GM19239 (cell line): ENCODE measurements around the gene ABCA3.

Experiments
- DNase-seq: peaks from one replicate; pipeline ENCODE4 v3.0.0; 2011; ENCODE audit warnings: low spot score; ENCODE audit not compliant: insufficient read length
- FAIRE-seq: peaks from 2 replicates; lab custom pipeline; 2011; peaks lifted over from hg19 to GRCh38; lab: Jason Lieb, UNC

The ABCA3 gene

DNA sequence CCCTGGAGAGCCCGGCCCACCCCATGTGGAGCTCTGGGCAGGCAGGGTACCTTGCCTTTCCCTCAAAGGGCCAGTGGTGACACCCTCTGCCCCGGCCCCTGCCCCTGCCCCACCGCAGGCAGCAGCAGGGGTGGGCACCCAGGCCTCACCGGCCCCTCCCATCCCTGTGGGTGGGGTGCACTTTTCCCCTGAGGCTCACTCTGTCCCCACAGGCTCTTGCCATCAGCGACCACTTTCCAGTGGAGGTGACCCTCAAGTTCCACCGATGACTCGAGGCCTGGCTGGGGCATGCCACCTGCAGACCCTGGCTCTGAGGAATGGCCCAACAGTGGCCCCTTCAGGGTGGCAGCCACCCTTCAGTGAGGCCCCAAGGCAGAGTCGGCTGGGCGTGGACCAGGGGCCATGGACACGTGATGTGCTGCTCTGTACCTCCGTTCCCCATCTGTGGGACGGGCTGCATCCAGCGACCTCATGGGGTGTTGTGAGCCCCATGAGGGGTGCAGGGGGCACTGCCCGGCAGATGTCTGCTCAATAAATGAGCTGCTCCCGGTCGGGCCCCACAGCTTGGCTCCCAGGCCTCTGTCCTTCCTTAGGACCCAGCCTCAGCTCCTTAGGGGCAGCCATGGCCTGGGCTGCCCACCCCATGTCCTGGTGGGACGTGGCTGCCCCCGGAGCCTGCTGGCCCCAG, 102.2 kb downstream of the ABCA3 start:
- FAIRE-seq (no peak), DNase-seq (no peak)

DNA sequence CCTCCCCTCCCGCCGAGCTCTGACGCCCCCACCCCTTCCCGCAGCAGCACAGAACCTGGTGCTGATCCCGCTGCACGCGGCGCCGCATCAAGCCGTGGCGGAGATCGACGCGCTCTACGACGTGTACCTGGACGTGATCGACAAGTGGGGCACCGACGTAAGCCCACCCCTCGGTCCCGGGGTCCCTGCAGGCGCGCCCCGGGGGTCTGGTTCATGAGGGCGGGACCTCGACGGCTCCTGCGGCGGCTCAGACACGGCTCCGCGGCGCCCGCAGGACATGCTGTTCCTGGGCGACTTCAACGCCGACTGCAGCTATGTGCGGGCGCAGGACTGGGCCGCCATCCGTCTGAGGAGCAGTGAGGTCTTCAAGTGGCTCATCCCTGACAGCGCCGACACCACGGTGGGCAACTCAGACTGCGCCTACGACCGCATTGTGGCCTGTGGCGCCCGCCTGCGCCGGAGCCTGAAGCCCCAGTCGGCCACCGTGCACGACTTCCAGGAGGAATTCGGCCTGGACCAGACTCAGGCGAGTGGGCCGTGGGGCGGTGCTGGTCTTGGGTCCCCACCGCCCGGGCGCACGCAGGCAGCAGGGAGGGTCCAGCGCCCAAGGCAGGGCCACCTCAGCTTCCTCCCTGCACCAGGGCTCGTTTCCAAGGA, 102.9 kb downstream of the ABCA3 start:
- DNase-seq, result no peak
- FAIRE-seq, result no peak

- DNase-seq, result no peak
- FAIRE-seq, result no peak
Measured at GRCh38 chr16:2237102-2237482, 103.4 kb downstream of the ABCA3 start.

GRCh38 chr16:2236337-2237101, 104.0 kb downstream of the ABCA3 start, which contains the start of gene DNASE1L2:
DNASE1L2 (plus strand) TSS chr16:2236444; CDS start chr16:2236817, 373 bp downstream.
- no peak for DNase-seq
- FAIRE-seq, result no peak

GRCh38 chr16:2235695-2236336, 104.7 kb downstream of the ABCA3 start:
- FAIRE-seq (no peak), DNase-seq (no peak)

GRCh38 chr16:2235234-2235651, 105.3 kb downstream of the ABCA3 start:
- DNase-seq (no peak), FAIRE-seq (no peak)

DNA sequence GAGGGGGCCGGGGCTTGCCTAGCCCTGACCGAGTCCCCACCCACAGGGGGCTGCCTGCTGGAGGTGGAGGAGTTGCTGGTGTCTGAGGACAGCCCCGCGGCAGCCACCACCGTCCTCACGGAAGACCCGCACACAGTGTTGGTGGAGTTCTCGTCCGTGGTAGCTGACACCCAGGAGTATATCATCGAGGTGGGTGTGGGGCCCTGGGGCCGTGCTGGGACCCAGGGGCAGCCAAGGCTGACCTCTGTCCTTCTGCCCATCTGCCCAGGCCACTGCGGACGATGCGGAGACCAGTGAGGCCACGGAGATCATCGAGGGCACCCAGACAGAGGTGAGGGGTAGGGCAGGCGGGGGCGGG, 105.7 kb downstream of the ABCA3 start:
- DNase-seq (no peak), FAIRE-seq (no peak)

- FAIRE-seq, result no peak
- DNase-seq, result no peak
Measured at GRCh38 chr16:2233872-2234812, 106.4 kb downstream of the ABCA3 start.

DNA sequence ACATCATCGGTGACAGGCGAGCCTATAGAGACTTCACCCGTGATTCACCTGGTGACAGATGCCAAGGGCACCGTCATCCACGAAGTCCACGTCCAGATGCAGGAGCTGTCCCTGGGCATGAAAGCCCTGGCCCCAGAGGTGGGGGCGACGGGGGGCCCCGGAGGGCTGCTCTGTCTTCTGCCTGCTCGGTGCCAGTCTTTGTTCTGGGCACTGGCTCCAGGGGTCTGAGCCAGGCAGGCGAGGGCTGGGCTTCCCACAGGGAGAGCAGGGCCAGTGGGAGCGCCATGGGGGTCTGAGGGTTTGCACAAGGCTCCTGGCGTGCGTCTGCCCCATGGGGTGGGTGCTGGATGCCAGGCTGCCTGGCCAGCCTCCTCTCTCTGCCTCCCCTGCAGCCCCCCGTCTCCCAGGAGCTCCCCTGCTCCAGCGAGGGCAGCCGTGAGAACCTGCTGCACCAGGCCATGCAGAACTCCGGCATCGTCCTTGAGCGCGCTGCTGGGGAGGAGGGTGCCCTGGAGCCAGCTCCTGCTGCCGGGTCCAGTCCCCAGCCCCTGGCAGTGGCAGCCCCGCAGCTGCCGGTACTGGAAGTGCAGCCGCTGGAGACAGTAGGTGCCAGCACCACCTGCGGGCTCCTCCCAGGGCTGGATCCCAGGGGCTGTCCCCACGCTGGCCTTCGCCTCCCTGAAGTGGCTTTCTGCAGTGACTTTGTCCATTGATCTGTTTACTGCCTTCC, 107.3 kb downstream of the ABCA3 start:
- no peak for FAIRE-seq

GRCh38 chr16:2232094-2232990, 108.2 kb downstream of the ABCA3 start:
- FAIRE-seq, result no peak
- DNase-seq, result no peak

More for the DNA sequence above, 107.3 kb downstream of the ABCA3 start:
- no peak for DNase-seq

- DNase-seq, result no peak
- FAIRE-seq, result no peak
Measured at GRCh38 chr16:2231016-2231931, 109.3 kb downstream of the ABCA3 start.

- FAIRE-seq (no peak), DNase-seq (no peak)
Measured at GRCh38 chr16:2230376-2230775, 110.2 kb downstream of the ABCA3 start.

GRCh38 chr16:2229632-2230250, 110.8 kb downstream of the ABCA3 start:
- FAIRE-seq, result no peak
- no peak for DNase-seq

DNA sequence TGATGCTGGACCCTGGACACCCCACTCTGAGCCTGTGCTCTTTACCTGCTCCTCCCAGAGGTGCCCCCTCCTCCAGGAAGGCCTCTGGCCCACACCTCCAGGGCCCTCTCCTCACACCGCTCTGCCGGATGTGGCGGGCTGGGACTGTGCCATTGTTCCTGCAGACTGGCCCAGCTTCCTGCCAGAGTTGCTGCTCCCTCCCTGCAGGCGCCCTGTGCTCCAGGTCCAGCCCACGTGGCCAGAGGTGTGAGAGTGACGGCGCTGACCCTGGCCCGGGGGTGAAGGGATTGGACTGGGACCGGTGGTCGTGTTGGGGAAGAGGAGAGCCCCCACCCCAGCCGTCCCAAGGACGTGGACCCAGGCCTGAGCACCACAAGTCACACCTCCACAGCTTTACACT, 111.4 kb downstream of the ABCA3 start:
- DNase-seq (no peak), FAIRE-seq (no peak)

DNA sequence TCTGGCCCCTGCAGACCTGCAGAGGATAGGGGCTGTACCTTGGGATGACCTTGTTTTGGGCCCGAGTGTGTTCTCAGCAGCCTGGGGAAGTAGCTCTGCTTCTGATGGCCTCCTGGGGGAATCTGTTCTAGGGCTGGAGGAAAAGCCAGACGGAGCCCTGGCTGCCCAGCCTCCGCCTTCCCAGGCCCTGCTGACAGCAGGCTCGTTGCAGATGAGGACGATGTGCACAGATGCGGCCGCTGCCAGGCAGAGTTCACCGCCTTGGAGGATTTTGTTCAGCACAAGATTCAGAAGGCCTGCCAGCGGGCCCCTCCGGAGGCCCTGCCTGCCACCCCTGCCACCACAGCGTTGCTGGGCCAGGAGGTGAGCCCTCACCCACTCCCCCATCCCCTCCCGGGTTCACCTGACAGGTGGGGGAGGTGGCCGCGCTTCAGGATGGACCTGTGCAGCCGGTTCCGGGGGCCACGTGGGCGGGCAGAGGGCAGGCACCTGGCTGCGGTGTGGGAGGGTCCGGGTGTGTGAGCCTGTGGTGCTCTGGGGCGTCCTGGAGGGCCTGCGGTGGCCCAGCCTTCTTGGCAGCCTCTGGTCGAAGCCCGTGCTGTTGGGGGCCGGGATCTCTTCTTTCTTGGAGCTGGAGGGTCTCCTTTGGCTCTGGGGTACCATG, 112.2 kb downstream of the ABCA3 start:
- no peak for FAIRE-seq
- no peak for DNase-seq

DNA sequence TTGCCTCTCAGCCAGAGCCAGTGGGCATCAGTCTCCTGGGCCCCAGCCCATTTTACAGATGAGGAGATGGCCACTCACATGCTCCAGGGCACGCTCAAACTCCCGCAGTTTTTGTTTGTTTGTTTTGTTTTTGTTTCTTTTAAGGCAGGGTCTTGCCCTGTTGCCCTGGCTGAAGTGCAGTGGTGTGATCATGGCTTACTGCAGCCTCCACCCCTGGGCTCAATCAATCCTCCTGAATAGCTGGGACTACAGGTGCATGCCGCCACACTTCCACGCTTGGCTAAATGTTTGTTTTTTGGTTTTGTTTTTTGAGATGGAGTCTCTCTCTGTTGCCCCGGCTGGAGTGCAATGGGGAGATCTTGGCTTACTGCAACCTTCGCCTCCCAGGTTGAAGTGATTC, 113.6 kb downstream of the ABCA3 start:
- DNase-seq (no peak), FAIRE-seq (no peak)
